ENCODE results near the gene BLOC1S1.

The BLOC1S1 gene

DNA sequence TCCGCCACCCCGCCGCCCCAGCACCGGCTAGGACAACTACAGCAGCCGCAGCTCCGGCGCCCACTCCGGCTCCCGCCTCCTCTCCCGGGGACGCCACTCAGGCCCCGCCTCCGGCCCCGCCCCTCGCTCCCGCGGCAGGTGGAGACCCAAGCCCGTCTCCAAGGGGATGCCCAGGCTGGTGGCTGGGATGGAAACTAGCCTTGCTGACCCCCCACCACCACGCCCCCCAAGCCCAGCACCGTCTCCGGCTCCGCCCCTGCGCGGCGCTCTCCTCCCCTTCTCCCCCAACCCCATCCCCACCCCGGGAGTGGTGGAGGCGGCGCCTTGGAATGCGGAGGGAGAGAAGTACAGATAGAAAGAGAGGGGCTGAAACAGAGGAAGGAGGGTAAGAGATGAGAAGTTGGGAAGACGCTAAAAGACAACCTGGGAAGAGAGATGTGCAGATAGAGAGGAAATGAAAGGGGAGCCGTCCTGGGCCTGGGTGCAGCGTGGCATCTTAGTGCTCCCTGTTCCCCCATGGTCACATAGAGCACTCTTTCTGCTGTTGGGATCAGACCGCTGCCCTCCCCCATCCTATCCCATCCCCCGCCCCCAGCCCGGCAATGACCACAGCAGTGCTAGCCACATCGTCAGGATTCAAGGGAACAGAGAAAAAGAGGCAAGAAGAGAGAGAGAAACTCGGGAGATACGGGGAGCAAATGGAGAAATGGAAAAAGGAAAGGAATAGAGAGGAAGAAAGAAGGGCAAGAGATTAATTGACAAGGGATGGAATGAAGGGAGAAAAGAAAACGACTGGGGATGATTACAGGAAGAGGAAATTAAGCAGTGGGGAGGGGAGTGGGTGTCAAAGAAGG lies 7.8 kb upstream of the BLOC1S1 start, which contains the start of gene ITGA7:
Gene ITGA7, minus strand, starts transcription at position 64 of the 854 bp plus-strand sequence. CDS start 222 bp downstream, outside the sequence.
- H3K4me3 ChIP-seq (ENCODE audit: insufficient read depth in 1 of 2, low read depth in 1 of 2, low read length in 2 of 2): peak within 1 kb of the TSS; percentile 43 to 83
- no peak for DNase-seq
- no peak within 1 kb of the TSS for H4K8ac ChIP-seq (ENCODE audit: low read length)
- no peak within 1 kb of the TSS for H3K4ac ChIP-seq (ENCODE audit: low read depth in 1 of 2, low read length in 2 of 2)
- H3K36me3 ChIP-seq (ENCODE audit: control insufficient read depth in 1 of 2, insufficient read depth in 2 of 2, low read depth in 1 of 2, low read length in 2 of 2): peaks cover 0 to under 1% of the 10 kb centered on the region in 2 experiments
- peaks cover 0 to 61% of the 10 kb centered on the region in 2 experiments for H3K27me3 ChIP-seq (ENCODE audit: control insufficient read depth in 1 of 2, insufficient read depth in 1 of 2, low read length in 2 of 2)
- peaks cover 12% of the 10 kb centered on the region for H3K4me1 ChIP-seq (ENCODE audit: control insufficient read depth, insufficient read depth, low read depth, low read length)
- H3K18ac ChIP-seq (ENCODE audit: low read depth in 1 of 2, low read length in 2 of 2): no peak within 1 kb of the TSS
- no peak within 1 kb of the TSS for H2BK5ac ChIP-seq (ENCODE audit: low read depth, low read length, poor library complexity, severe bottlenecking)
- H3K79me1 ChIP-seq (replicated peaks; ENCODE audit: low read length, poor library complexity, severe bottlenecking): no peaks in the 10 kb centered on the region
- no peak within 1 kb of the TSS for H3K27ac ChIP-seq (ENCODE audit: low read length, poor library complexity, severe bottlenecking)
- peak within 1 kb of the TSS; percentile 86 for H3K4me2 ChIP-seq (ENCODE audit: low read length, poor library complexity, severe bottlenecking)
- no peak within 1 kb of the TSS for H3K23ac ChIP-seq (ENCODE audit: low read length in 2 of 2)
- H3K14ac ChIP-seq (ENCODE audit: low read length in 2 of 2): no peak within 1 kb of the TSS
- no peak within 1 kb of the TSS for H2AK5ac ChIP-seq (ENCODE audit: low read length, severe bottlenecking)
- no peak within 1 kb of the TSS for H2BK12ac ChIP-seq (ENCODE audit: low read length in 2 of 2)
- H2BK15ac ChIP-seq (ENCODE audit: low read depth, poor library complexity, severe bottlenecking): peak within 1 kb of the TSS; percentile 87
- peak within 1 kb of the TSS; percentile 84 for H3K9ac ChIP-seq (ENCODE audit: low read length)
- H2AFZ ChIP-seq (ENCODE audit: low read depth, low read length): no peak within 1 kb of the TSS
- no peaks in the 10 kb centered on the region for H3K9me3 ChIP-seq (ENCODE audit: control insufficient read depth, low read length)
- H2BK120ac ChIP-seq (ENCODE audit: low read depth, low read length): no peak within 1 kb of the TSS
- WGBS: 2% methylated on average over 12 of the region's 39 CpGs
- H4K91ac ChIP-seq (ENCODE audit: low read length): no peak within 1 kb of the TSS

DNA sequence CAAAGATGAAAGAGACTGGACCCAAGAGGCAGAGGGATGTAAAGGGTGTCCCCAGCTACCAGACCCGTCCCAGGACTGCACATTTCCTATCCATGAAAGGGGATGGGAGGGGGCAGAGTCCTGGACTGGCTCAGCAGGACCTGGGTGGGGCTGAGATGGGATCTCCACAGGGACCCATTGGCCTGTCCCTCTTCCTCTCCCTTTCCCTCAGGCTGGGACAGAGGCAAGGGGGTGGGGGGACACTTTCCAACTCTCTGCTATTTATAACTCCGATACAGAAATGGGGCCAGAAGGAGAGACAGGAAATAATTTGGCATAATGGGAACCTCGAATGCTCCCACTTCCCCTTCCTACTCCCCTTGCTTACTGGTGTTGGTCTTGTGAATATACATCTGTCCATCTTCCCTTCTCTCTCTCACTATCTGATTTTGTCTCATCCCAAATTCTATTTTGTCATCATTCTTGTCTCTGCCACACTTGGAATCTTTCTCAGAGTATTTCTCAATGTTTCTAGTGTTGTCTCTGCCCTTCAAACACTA lies 7.1 kb upstream of the BLOC1S1 start:
- Histone ChIP-seq H3K4me3 (ENCODE audit: insufficient read depth in 1 of 2, low read depth in 1 of 2, low read length in 2 of 2) (peak overlapping the region in 1 of 2 experiments; percentile 83), H3K36me3 (ENCODE audit: control insufficient read depth in 1 of 2, insufficient read depth in 2 of 2, low read depth in 1 of 2, low read length in 2 of 2) (no peaks in the 10 kb centered on the region), H3K18ac (ENCODE audit: low read depth in 1 of 2, low read length in 2 of 2) (no peak overlapping the region), H3K4ac (ENCODE audit: low read depth in 1 of 2, low read length in 2 of 2) (no peak overlapping the region), H4K8ac (ENCODE audit: low read length) (no peak overlapping the region), H2BK15ac (ENCODE audit: low read depth, poor library complexity, severe bottlenecking) (no peak overlapping the region), H2BK120ac (ENCODE audit: low read depth, low read length) (no peak overlapping the region), H3K79me1 (replicated peaks; ENCODE audit: low read length, poor library complexity, severe bottlenecking) (no peaks in the 10 kb centered on the region), H2AFZ (ENCODE audit: low read depth, low read length) (no peak overlapping the region), H4K91ac (ENCODE audit: low read length) (no peak overlapping the region), H3K27ac (ENCODE audit: low read length, poor library complexity, severe bottlenecking) (no peak overlapping the region), H3K9me3 (ENCODE audit: control insufficient read depth, low read length) (no peaks in the 10 kb centered on the region), H3K4me2 (ENCODE audit: low read length, poor library complexity, severe bottlenecking) (no peak overlapping the region), H2BK5ac (ENCODE audit: low read depth, low read length, poor library complexity, severe bottlenecking) (no peak overlapping the region), H2AK5ac (ENCODE audit: low read length, severe bottlenecking) (no peak overlapping the region), H3K27me3 (ENCODE audit: control insufficient read depth in 1 of 2, insufficient read depth in 1 of 2, low read length in 2 of 2) (peaks cover 0 to 64% of the 10 kb centered on the region in 2 experiments), H2BK12ac (ENCODE audit: low read length in 2 of 2) (no peak overlapping the region), H3K14ac (ENCODE audit: low read length in 2 of 2) (no peak overlapping the region), H3K4me1 (ENCODE audit: control insufficient read depth, insufficient read depth, low read depth, low read length) (peaks cover 12% of the 10 kb centered on the region), H3K23ac (ENCODE audit: low read length in 2 of 2) (no peak overlapping the region), H3K9ac (ENCODE audit: low read length) (peak overlapping the region; percentile 62)
- no peak for DNase-seq
- WGBS: 65% methylated on average over 2 of the region's 3 CpGs

DNA sequence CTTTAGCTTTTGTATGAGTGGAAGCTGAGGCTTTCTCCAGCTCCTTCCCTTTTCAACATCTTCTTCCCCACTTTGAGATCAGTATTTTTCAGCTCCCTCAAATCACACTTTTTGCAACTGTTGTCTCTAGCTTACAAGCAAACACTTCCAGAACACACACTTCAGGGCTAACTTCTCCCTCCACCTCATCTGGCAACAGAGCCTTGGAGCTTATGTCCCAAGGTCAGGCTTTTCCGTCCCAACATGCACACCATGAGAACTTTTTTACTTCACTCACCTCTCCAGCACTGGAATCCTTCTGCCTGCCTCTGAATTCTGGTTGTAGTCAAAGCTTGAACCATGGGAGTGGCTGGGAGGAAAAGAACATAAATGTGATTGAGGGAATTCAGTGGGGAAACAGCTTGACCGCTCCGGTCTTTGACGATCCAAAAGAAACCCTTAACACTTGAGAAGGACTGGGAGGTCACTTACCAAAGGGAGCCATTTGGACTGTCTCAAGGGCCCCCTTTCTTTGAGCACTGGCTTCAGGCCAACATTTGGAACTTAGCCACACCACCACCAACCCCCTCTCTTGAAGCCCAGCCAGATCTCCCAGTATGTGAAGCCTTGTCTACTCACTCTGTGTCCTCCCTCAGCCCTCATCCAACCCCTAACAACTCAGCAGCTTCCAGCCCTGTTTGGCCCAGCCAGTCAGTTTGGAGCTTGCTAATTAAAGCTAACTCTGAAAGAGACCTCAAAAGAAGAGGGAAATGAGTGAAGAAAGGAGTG lies 3.9 kb upstream of the BLOC1S1 start:
- WGBS: 76% methylated on average over 4 of the region's 4 CpGs
- Histone ChIP-seq H3K23ac (ENCODE audit: low read length in 2 of 2) (no peak overlapping the region), H3K9me3 (ENCODE audit: control insufficient read depth, low read length) (no peaks in the 10 kb centered on the region)

More for the DNA sequence above, 3.9 kb upstream of the BLOC1S1 start:
- Histone ChIP-seq H3K9ac (ENCODE audit: low read length) (peak overlapping the region; percentile 78), H3K36me3 (ENCODE audit: control insufficient read depth in 1 of 2, insufficient read depth in 2 of 2, low read depth in 1 of 2, low read length in 2 of 2) (no peaks in the 10 kb centered on the region), H2AFZ (ENCODE audit: low read depth, low read length) (no peak overlapping the region), H4K91ac (ENCODE audit: low read length) (no peak overlapping the region), H2BK120ac (ENCODE audit: low read depth, low read length) (no peak overlapping the region), H4K8ac (ENCODE audit: low read length) (no peak overlapping the region), H3K4me3 (ENCODE audit: insufficient read depth in 1 of 2, low read depth in 1 of 2, low read length in 2 of 2) (peak overlapping the region in 1 of 2 experiments; percentile 66), H3K79me1 (replicated peaks; ENCODE audit: low read length, poor library complexity, severe bottlenecking) (no peaks in the 10 kb centered on the region), H3K14ac (ENCODE audit: low read length in 2 of 2) (no peak overlapping the region), H2BK12ac (ENCODE audit: low read length in 2 of 2) (no peak overlapping the region), H2BK5ac (ENCODE audit: low read depth, low read length, poor library complexity, severe bottlenecking) (no peak overlapping the region), H3K27me3 (ENCODE audit: control insufficient read depth in 1 of 2, insufficient read depth in 1 of 2, low read length in 2 of 2) (peaks cover 0 to 45% of the 10 kb centered on the region in 2 experiments), H3K4me1 (ENCODE audit: control insufficient read depth, insufficient read depth, low read depth, low read length) (peaks cover 20% of the 10 kb centered on the region), H3K4ac (ENCODE audit: low read depth in 1 of 2, low read length in 2 of 2) (no peak overlapping the region), H3K27ac (ENCODE audit: low read length, poor library complexity, severe bottlenecking) (no peak overlapping the region), H3K18ac (ENCODE audit: low read depth in 1 of 2, low read length in 2 of 2) (no peak overlapping the region), H2AK5ac (ENCODE audit: low read length, severe bottlenecking) (no peak overlapping the region), H2BK15ac (ENCODE audit: low read depth, poor library complexity, severe bottlenecking) (no peak overlapping the region), H3K4me2 (ENCODE audit: low read length, poor library complexity, severe bottlenecking) (no peak overlapping the region)
- no peak for DNase-seq

Data from mesenchymal stem cell (in vitro differentiated cells and primary cell).